ENCODE results near the gene FMO3.

FMO3 gene

DNA sequence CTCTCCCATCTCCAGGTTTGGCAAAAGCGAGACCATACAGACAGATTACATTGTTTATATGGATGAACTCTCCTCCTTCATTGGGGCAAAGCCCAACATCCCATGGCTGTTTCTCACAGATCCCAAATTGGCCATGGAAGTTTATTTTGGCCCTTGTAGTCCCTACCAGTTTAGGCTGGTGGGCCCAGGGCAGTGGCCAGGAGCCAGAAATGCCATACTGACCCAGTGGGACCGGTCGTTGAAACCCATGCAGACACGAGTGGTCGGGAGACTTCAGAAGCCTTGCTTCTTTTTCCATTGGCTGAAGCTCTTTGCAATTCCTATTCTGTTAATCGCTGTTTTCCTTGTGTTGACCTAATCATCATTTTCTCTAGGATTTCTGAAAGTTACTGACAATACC is 26.4 kb downstream of the FMO3 start:
- no peak for DNase-seq

GRCh38 chr1:171119648-171120047 is 28.9 kb downstream of the FMO3 start:
- DNase-seq: no peak

- DNase-seq: no peak
Observed at GRCh38 chr1:171122299-171122698, 31.6 kb downstream of the FMO3 start.

- no peak for DNase-seq
Observed at GRCh38 chr1:171122893-171123292, 32.2 kb downstream of the FMO3 start.

DNA sequence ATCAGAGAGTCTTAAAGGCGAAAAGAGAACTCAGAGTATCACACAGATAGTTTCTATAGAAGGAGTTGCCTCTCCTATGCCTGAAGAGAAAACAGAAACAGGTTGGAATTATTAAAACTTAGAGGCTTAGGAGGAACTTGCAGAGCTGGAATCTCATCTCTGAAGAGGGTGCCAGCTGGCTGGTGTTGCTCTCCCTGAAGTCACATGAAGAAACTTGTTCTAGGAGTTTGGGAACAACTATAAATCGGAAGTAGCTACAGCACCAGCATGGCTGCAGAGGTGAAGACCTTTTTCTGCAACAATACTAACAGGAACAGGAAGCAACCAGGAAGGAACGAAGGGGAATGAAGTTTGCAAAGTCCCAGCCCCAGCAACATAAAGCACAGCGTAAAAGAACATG is 35.8 kb downstream of the FMO3 start:
- no peak for DNase-seq

DNA sequence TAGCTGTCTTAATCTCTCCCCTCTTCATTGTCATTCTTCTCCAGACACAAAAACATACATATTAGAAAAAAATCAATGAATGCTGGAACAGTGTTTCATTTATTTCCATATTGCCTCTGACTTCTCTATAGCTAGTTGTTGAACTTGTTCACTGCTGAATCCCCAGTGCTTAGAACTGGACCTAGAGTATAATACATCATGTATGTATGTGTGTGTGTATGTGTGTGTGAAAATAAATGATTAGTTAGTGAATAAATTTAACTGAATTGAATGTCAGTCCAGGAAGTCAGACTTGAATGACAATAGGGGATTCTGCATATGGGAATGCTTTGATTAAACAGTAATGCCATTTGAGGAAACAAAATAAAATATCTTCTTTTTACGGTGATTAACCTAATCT is 36.4 kb downstream of the FMO3 start:
- no peak for DNase-seq

DNA sequence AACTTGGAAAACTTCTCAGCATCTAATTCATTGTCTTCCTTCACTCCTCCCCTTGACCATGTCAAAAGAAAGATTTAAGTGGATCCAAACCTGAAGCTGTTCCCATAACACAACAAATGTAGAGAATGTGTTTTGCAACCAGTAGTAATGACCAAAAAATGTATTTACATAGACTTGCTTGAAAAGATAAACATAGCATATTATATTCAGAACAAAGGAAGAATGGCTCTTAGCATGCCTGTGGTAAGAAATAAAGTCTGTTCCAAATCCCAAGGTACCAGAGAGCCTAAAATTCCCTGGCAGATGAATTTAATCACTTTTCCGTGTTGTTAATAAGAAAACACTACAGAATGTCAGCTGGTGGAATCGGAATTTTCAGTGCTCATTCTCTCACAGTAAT is 36.8 kb downstream of the FMO3 start:
- no peak for DNase-seq

GRCh38 chr1:171128463-171128862 is 37.8 kb downstream of the FMO3 start:
- DNase-seq: no peak

DNA sequence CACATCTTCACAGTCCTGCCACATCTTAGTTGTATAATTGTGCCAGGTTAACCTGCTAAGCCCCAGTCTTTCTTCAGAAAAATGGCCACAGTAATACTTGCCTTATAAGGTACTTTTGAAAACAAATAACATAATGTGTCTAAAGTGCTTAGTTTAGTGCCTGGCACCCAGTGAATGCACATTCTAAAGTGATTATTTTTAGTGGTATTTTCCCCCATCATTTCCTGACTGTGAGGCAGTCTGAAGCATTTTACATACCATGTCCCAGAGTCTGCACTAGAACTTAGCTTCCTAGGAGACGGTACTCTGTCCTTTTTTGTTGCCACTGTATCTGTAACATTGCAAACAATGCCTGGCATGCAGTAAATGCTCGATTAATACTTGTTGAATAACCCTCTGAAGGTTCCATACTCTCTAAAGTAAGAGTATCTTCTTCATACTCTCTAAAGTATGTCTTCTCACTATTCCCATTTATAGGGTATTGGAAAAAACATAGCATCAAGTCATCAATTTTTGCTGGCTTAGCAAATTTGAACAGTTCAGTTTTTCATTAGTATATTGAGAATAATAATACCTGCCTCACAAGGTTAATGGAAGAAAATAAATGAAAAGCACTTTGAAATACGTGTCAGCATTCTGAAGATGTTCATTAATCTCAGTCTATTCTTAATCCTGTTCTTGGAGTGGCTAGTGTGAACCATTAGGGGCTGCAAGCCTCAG is 43.7 kb downstream of the FMO3 start:
- no peak for DNase-seq

GRCh38 chr1:171137580-171137979 is 46.9 kb downstream of the FMO3 start:
- no peak for DNase-seq

- no peak for DNase-seq
Observed at GRCh38 chr1:171138980-171139379, 48.3 kb downstream of the FMO3 start.

GRCh38 chr1:171139890-171140289 is 49.2 kb downstream of the FMO3 start:
- DNase-seq: no peak

DNA sequence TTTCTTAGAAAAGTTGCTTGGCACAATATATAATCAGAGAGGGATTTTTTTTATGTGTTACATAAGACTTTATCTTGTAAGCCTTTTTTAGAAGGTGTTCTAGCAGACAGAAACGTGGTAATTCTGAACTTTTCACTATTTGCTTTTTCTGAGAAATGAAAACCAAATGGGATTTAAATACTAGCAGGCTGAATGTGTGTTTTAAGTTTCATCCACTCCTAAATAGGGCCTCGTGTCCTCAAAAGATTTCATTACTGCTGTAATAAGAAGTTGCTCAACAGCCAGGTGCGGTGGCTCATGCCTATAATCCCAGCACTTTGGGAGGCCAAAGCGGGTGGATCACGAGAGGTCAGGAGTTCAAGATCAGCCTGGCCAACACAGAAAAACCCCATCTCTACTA is 49.7 kb downstream of the FMO3 start:
- DNase-seq: no peak

DNA sequence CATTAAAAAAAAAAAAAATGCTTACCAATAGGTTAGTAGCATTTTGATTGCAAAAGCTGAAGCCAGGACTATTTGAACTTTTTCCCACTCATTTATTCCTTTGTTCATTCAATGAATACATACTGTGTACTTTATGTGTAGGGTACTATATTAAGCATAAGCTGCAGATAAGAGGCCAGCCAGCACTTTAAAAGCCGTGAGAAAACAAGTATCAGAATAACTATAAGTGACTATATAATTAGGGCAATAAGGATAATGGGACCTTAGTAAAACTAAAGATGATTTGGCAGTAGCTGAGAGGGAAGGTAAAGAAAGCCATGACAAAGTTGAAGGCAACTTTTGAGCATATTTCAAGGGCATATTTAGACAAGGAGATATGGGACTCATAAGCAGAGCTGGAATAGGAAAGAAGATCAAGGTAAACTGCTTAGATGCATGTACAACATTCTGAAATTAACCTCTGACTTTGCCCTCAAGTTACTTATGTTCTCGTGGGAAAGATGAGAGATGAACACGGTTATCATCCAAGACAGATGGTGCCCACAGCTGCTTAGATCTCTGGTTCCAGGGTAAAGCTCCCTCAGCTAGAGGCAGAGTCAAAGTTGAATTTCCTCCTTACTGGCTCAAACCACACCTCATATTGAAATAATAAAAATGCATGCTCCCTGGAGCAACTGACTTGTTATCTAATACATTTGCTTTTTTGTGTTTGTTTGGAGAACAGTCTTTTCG is 50.4 kb downstream of the FMO3 start:
- no peak for DNase-seq

GRCh38 chr1:171141688-171142415 is 51.1 kb downstream of the FMO3 start:
- DNase-seq: no peak

- no peak for DNase-seq
Observed at GRCh38 chr1:171142416-171143385, 52.0 kb downstream of the FMO3 start.

GRCh38 chr1:171150156-171150555 is 59.5 kb downstream of the FMO3 start:
- no peak for DNase-seq

DNA sequence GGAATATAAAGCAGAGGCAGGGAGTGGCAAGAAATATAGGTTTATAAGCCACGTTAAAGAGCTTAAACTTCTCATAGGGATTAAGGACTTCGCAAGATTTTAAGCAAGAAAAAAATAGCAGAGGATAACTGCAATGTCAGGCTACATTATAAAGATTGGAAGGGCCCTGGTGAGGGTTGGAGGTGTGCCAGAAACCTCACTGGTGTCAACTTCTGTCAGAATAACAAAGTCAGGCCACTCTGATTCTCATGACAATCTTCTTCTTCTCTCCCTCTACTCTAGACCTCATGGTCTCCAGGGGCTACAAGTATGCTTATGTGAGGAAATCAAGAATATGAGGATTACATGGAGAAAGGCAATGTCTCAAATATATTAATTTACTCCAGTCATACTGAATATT is 61.8 kb downstream of the FMO3 start:
- no peak for DNase-seq

- no peak for DNase-seq
Observed at GRCh38 chr1:171155484-171155883, 64.8 kb downstream of the FMO3 start.

DNA sequence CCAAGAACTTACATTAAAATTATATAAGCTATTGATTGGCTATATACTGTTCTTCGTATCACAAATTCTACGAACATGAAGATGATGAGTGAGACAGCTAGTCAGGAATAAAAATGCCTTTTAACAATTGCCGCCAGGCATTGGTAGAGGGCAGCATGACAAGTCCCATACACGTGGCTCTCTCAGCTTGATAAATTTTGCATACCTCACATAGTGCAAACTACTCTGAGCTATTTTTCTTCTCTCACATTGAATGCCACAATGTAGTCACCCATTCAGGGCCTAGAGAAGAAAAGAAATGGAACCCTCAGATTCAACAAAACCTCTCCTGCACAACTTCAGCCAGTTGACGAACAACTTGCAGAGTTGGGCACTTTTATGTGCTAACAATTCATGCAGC is 67.4 kb downstream of the FMO3 start:
- DNase-seq: no peak

DNA sequence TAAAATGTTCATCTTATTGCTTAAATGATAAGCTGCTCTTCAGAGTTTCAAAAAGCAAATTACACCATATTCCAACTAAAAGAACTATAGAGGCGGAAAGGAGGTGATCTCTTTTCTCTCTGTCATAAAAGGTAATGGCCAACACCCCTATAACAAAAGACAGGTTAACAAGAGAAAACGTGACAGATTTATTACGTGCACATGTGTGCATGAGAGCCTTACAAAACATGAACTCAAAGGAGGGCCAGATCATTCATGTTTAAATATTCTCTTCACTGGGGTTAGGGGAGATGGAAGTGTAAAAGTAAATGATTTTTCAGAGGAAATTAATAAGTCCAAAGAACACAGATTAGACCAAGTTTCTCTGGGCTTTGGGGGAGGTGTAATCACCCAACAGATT is 67.8 kb downstream of the FMO3 start:
- no peak for DNase-seq

GRCh38 chr1:171159148-171159547 is 68.4 kb downstream of the FMO3 start:
- DNase-seq: no peak

DNA sequence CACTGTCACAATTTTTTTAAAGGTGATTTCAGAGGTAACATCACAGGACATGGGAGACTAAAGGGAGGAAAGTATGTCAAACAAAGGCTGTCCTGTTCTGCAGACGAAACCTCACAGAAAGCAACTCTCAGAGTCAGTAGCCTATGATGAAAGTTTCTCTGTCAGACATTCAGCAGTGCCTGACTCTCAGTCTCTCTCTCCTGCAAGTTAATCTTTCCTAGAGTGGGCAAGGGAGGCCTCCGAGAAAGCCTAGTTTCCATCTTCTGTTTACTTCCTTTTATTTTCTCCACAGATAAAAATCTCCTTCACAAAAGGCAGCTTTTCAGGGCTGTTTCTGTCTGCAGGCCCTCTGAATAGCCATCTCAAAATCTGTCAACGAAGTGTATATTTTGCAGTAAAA is 69.5 kb downstream of the FMO3 start:
- DNase-seq: no peak

All from GOT3 (cell line).